H1 (cell line): ENCODE data around the gene CDH2. TPM values are rescaled to one million over a fixed set of nuclear protein-coding genes. Genes with fewer than 3 reads are reported as not detected.

Experiments
- ATF3 ChIP-seq: IDR thresholded peaks from 2 replicates; pipeline ENCODE4 v1.6.1; 2011; ENCODE audit warnings: low read depth, mild to moderate bottlenecking, low read length; ENCODE audit not compliant: insufficient read depth
- E2F6 ChIP-seq: IDR thresholded peaks from 2 replicates; pipeline ENCODE4 v1.6.1; 2012; ENCODE audit warnings: inconsistent platforms
- EGR1 ChIP-seq: IDR thresholded peaks from 2 replicates; pipeline ENCODE4 v1.6.1; 2011; ENCODE audit warnings: low read depth, low read length, borderline replicate concordance
- JUN ChIP-seq: IDR thresholded peaks from 2 replicates; pipeline ENCODE4 v1.6.1; 2011; ENCODE audit warnings: low read depth, mild to moderate bottlenecking, improper control_type of control experiment, low read length
- NRF1 ChIP-seq: IDR thresholded peaks from 2 replicates; pipeline ENCODE4 v1.6.1; 2011; ENCODE audit warnings: mild to moderate bottlenecking, low read depth, low read length, improper control_type of control experiment
- POLR2AphosphoS5 ChIP-seq: IDR thresholded peaks from 2 replicates; pipeline ENCODE4 v1.6.1; 2011; ENCODE audit warnings: low read depth, low read length
- POU5F1 ChIP-seq: IDR thresholded peaks from 2 replicates; pipeline ENCODE4 v1.6.1; 2011; ENCODE audit warnings: low read depth, mild to moderate bottlenecking, low read length, moderate library complexity
- polyA plus RNA-seq, 7 experiments: library from polyadenylated mRNA; depleted of rRNA in 3 of 7; stranded (reverse) in 5 of 7; unstranded in 2 of 7; fragments of >200 nt in 5 of 7; fragments of 200-250 nt in 2 of 7; gene quantifications; 1 replicate in 5 of 7; 2 replicates in 1 of 7; 4 replicates in 1 of 7; pipeline versions ENCODE4 v1.2.1 to v1.2.3, GENCODE V29; 2011 to 2013; ENCODE audit warnings: missing spikeins in 2 of 7, mixed read lengths in 2 of 7
- total RNA-seq: library from RNA; stranded (reverse); fragmentation: NEBNext Ultra II Directional; extraction: Animal tissue kit (Norgen Biotek cat#: 25700); gene quantifications from 2 replicates; pipeline ENCODE4 v1.2.1, GENCODE V29; 2021

CDH2 gene
- total and polyA plus RNA-seq, 2 of the 8 experiments (the other 6 are each of a cell fraction or from before 2014, with no cell fraction given) = 15.0 to 56.5 TPM

GRCh38 chr18:28177828-28178635 lies 1.1 kb upstream of the CDH2 start (continued):
- no peak for TF ChIP-seq ATF3
- no peak for TF ChIP-seq POLR2AphosphoS5
- TF ChIP-seq NRF1 = no peak
- TF ChIP-seq E2F6 = 0 out of 2 replicates have a peak, but pooled peaks have one; percentile 18
- peak; percentile 65; the same call in 1 of the 2 replicates for TF ChIP-seq EGR1
- TF ChIP-seq POU5F1 = no peak
- no peak for TF ChIP-seq JUN
